ENCODE results near the gene INTS4. TPM values are rescaled to one million over a fixed set of nuclear protein-coding genes. Genes with fewer than 3 reads are reported as not detected.

The INTS4 gene
- total RNA-seq, 1 donor from 2014 or later = 32.9 TPM

Small RNAs within 50 kb of the gene (small RNA-seq; reads per million reads assigned to genes)
- not detected for gene AP002812.4 (ENCODE audit: low replicate concordance)

Other genes starting within 250 kb of the INTS4 start
- gene RSF1, start 173.9 kb downstream of the INTS4 start, total RNA-seq = 78.7 TPM
- gene AAMDC, start 173.5 kb downstream of the INTS4 start, total RNA-seq = 2.2 TPM
- gene KCTD14, start 28.6 kb upstream of the INTS4 start, total RNA-seq = 1.5 TPM
- 0.25 TPM for gene THRSP, start 69.2 kb upstream of the INTS4 start, total RNA-seq
- gene NDUFC2, start 85.2 kb upstream of the INTS4 start, total RNA-seq = 59.7 TPM
- 30.5 TPM for gene ALG8, start 145.0 kb upstream of the INTS4 start, total RNA-seq
- gene KCTD21, start 194.0 kb upstream of the INTS4 start, total RNA-seq = 7.4 TPM
- gene USP35, start 194.3 kb upstream of the INTS4 start, total RNA-seq = 10.6 TPM